ENCODE data around the gene MYB. TPM values are rescaled to one million over a fixed set of nuclear protein-coding genes. Genes with fewer than 3 reads are reported as not detected.

Gene MYB
- total RNA-seq, 1 experiment from 2014 or later = 3.7 TPM

DNA sequence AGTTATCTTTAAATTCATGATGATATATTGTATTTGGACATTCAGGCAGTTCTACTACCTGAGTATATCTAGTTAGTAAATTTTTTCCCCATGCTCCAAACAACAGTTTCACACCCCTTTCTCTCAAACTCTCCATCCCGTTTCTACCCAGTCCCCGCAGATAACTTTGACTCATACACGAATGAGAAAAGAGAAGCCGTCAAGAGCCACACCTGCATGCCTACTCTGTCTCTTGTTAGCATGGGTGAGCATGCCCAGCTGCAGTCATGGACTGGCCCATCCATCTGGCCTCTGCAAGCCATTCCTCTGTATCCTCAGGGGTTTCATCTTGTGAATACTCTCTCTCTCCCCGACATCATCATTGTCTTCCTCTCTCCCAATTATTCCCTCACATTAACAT is 41.5 kb downstream of the MYB start:
- H2AFZ ChIP-seq (ENCODE audit: low read depth, low read length, poor library complexity, severe bottlenecking) = no peak overlapping the region
- H4K20me1 ChIP-seq (ENCODE audit: insufficient read depth) = no peaks in the 10 kb centered on the region
- H3K79me2 ChIP-seq (ENCODE audit: insufficient read depth, low read length) = no peaks in the 10 kb centered on the region
- ATAC-seq = no peak
- CTCF ChIA-PET = no interaction called here
- H3K4me1 ChIP-seq (ENCODE audit: control insufficient read depth in 1 of 2, insufficient read depth in 2 of 2, low read length in 2 of 2) = no peaks in the 10 kb centered on the region
- BruUV-seq (replicated peaks) = no TSS peak
- POLR2A ChIA-PET = no interaction called here
- no peaks in the 10 kb centered on the region for H3K36me3 ChIP-seq (ENCODE audit: control insufficient read depth in 1 of 2, insufficient read depth in 2 of 2, low read length in 2 of 2)
- H3K4me3 ChIP-seq (replicated peaks in 1 of 2; ENCODE audit: low read depth in 1 of 2, low read length in 2 of 2) = no peak overlapping the region
- intact Hi-C loops (cut with micrococcal nuclease) = no loop called here
- H3K27me3 ChIP-seq (ENCODE audit: insufficient read depth, low read length) = no peaks in the 10 kb centered on the region
- RAD21 ChIA-PET (ENCODE audit: low non-redundant PET in 1 of 2, low total read pairs in 2 of 2, uncharacterized antibody in 2 of 2, unreplicated experiment in 2 of 2) = no interaction called here
- no peak for TF ChIP-seq FOSL1 (IDR thresholded peaks at IDR 0.05; ENCODE audit: low read depth)
- TF ChIP-seq, protein P1, sequence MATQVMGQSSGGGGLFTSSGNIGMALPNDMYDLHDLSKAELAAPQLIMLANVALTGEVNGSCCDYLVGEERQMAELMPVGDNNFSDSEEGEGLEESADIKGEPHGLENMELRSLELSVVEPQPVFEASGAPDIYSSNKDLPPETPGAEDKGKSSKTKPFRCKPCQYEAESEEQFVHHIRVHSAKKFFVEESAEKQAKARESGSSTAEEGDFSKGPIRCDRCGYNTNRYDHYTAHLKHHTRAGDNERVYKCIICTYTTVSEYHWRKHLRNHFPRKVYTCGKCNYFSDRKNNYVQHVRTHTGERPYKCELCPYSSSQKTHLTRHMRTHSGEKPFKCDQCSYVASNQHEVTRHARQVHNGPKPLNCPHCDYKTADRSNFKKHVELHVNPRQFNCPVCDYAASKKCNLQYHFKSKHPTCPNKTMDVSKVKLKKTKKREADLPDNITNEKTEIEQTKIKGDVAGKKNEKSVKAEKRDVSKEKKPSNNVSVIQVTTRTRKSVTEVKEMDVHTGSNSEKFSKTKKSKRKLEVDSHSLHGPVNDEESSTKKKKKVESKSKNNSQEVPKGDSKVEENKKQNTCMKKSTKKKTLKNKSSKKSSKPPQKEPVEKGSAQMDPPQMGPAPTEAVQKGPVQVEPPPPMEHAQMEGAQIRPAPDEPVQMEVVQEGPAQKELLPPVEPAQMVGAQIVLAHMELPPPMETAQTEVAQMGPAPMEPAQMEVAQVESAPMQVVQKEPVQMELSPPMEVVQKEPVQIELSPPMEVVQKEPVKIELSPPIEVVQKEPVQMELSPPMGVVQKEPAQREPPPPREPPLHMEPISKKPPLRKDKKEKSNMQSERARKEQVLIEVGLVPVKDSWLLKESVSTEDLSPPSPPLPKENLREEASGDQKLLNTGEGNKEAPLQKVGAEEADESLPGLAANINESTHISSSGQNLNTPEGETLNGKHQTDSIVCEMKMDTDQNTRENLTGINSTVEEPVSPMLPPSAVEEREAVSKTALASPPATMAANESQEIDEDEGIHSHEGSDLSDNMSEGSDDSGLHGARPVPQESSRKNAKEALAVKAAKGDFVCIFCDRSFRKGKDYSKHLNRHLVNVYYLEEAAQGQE (IDR thresholded peaks at IDR 0.05; ENCODE audit: low read depth) = no peak
- TF ChIP-seq, protein P2, sequence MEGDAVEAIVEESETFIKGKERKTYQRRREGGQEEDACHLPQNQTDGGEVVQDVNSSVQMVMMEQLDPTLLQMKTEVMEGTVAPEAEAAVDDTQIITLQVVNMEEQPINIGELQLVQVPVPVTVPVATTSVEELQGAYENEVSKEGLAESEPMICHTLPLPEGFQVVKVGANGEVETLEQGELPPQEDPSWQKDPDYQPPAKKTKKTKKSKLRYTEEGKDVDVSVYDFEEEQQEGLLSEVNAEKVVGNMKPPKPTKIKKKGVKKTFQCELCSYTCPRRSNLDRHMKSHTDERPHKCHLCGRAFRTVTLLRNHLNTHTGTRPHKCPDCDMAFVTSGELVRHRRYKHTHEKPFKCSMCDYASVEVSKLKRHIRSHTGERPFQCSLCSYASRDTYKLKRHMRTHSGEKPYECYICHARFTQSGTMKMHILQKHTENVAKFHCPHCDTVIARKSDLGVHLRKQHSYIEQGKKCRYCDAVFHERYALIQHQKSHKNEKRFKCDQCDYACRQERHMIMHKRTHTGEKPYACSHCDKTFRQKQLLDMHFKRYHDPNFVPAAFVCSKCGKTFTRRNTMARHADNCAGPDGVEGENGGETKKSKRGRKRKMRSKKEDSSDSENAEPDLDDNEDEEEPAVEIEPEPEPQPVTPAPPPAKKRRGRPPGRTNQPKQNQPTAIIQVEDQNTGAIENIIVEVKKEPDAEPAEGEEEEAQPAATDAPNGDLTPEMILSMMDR (IDR thresholded peaks at IDR 0.05 in 2 of 3, conservative IDR thresholded peaks at IDR 0.05 in 1 of 3; ENCODE audit: borderline replicate concordance in 1 of 3, insufficient read depth in 1 of 3, low read depth in 2 of 3, low read length in 2 of 3) = no peak
- no peak for TF ChIP-seq RAD21 (IDR thresholded peaks at IDR 0.05; ENCODE audit: low read depth)
- no peaks in the 10 kb centered on the region for H3K9me2 ChIP-seq (ENCODE audit: insufficient read depth)
- no peaks in the 10 kb centered on the region for H3K9me3 ChIP-seq (ENCODE audit: control insufficient read depth in 1 of 2, insufficient read depth in 1 of 2, low read depth in 1 of 2, low read length in 2 of 2)
- H3K9ac ChIP-seq (ENCODE audit: low read length) = no peak overlapping the region
- no peak for DNase-seq (ENCODE audit: low read depth, low spot score)
- no peak overlapping the region for H3K4me2 ChIP-seq (ENCODE audit: low read length)
- no peak overlapping the region for H3K27ac ChIP-seq (ENCODE audit: low read depth, low read length)
